HL-60 (cell line): ENCODE data around the gene USP20.

Source experiments
- REST ChIP-seq: IDR thresholded peaks from 2 replicates; pipeline ENCODE4 v1.6.1; 2012; ENCODE audit warnings: low read depth; ENCODE audit not compliant: insufficient replicate concordance
- TF ChIP-seq, protein P1 (sequence below): IDR thresholded peaks from one replicate; pipeline ENCODE4 v1.5.1; 2011; ENCODE audit warnings: low read length, control low read depth, inconsistent platforms; ENCODE audit not compliant: insufficient read depth

DNA sequence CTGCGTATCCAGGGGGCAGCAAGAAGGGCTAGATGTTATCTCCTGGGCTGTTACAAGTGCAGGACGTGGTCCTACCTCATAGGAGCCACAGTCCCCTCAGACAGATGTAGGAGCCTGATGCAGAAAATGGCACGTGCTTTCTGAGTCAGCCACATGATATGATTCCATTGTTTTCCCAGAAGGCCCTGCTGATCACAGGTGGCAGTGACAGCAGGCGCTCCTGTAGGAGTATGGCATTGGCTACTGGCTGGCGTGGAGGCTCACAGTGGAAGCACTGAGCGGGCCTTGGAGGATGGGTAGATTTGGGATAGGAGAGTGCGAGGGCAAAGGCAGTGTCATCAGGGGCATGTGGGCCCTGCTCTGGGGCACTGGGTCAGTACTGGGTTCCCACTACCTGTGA, 21.9 kb downstream of the USP20 start:
- TF ChIP-seq, protein P1, sequence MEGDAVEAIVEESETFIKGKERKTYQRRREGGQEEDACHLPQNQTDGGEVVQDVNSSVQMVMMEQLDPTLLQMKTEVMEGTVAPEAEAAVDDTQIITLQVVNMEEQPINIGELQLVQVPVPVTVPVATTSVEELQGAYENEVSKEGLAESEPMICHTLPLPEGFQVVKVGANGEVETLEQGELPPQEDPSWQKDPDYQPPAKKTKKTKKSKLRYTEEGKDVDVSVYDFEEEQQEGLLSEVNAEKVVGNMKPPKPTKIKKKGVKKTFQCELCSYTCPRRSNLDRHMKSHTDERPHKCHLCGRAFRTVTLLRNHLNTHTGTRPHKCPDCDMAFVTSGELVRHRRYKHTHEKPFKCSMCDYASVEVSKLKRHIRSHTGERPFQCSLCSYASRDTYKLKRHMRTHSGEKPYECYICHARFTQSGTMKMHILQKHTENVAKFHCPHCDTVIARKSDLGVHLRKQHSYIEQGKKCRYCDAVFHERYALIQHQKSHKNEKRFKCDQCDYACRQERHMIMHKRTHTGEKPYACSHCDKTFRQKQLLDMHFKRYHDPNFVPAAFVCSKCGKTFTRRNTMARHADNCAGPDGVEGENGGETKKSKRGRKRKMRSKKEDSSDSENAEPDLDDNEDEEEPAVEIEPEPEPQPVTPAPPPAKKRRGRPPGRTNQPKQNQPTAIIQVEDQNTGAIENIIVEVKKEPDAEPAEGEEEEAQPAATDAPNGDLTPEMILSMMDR, result no peak
- no peak for TF ChIP-seq REST
